Measurements from ENCODE around the gene LRP1-AS.

- no peak for TF ChIP-seq SIN3A (IDR thresholded peaks at IDR 0.05; ENCODE audit: borderline replicate concordance, insufficient read depth, low read length)
- TF ChIP-seq TAF1 (IDR thresholded peaks at IDR 0.05; ENCODE audit: borderline replicate concordance, insufficient read depth, low read length): no peak
- no peak for TF ChIP-seq POLR2AphosphoS5 (IDR thresholded peaks at IDR 0.05; ENCODE audit: low read depth, low read length)
Observed at GRCh38 chr12:57135527-57136326, 11.7 kb downstream of the LRP1-AS start.

Data from PFSK-1 (cell line).